IPS-18a (cell line): Measurements from ENCODE around the gene LHX5.
A peak's percentile ranks its signal among the peaks of the same experiment; 100 is the strongest.

Source experiments
- H3K27ac ChIP-seq: one replicate; pipeline ENCODE4 v1.5.1; 2013; ENCODE audit warnings: low read length
- H3K27me3 ChIP-seq: one replicate; pipeline ENCODE4 v1.6.1; 2013; ENCODE audit warnings: mild to moderate bottlenecking, low read length; ENCODE audit not compliant: control insufficient read depth, insufficient read depth
- H3K36me3 ChIP-seq: one replicate; pipeline ENCODE4 v1.6.1; 2013; ENCODE audit warnings: low read depth, low read length; ENCODE audit not compliant: control insufficient read depth
- H3K4me1 ChIP-seq: one replicate; pipeline ENCODE4 v1.6.1; 2013; ENCODE audit warnings: low read depth, low read length; ENCODE audit not compliant: control insufficient read depth
- H3K4me3 ChIP-seq: one replicate; pipeline ENCODE4 v1.5.1; 2013; ENCODE audit warnings: low read length
- H3K9ac ChIP-seq: one replicate; pipeline ENCODE4 v1.6.1; 2013; ENCODE audit warnings: mild to moderate bottlenecking, low read length, moderate library complexity
- H3K9me3 ChIP-seq: one replicate; pipeline ENCODE4 v1.6.1; 2013; ENCODE audit warnings: low read depth, low read length; ENCODE audit not compliant: control insufficient read depth

The LHX5 gene

GRCh38 chr12:113462998-113463745 lies 8.5 kb downstream of the LHX5 start:
- Histone ChIP-seq H3K27me3 (peaks cover 78% of the 10 kb centered on the region), H3K27ac (no peak overlapping the region), H3K4me3 (peak overlapping the region; percentile 49), H3K36me3 (no peaks in the 10 kb centered on the region), H3K9me3 (no peaks in the 10 kb centered on the region), H3K4me1 (peaks cover 24% of the 10 kb centered on the region), H3K9ac (no peak overlapping the region)

GRCh38 chr12:113462117-113462774 lies 9.4 kb downstream of the LHX5 start:
- Histone ChIP-seq H3K9me3 (no peaks in the 10 kb centered on the region), H3K4me3 (no peak overlapping the region), H3K9ac (no peak overlapping the region), H3K27ac (no peak overlapping the region), H3K4me1 (peaks cover 18% of the 10 kb centered on the region), H3K36me3 (no peaks in the 10 kb centered on the region), H3K27me3 (peaks cover 69% of the 10 kb centered on the region)

GRCh38 chr12:113461666-113462065 lies 10.0 kb downstream of the LHX5 start:
- Histone ChIP-seq H3K9me3 (no peaks in the 10 kb centered on the region), H3K27me3 (peaks cover 63% of the 10 kb centered on the region), H3K4me1 (peaks cover 13% of the 10 kb centered on the region), H3K36me3 (no peaks in the 10 kb centered on the region), H3K4me3 (no peak overlapping the region), H3K9ac (no peak overlapping the region), H3K27ac (no peak overlapping the region)

- peaks cover 47% of the 10 kb centered on the region for H3K27me3 ChIP-seq
- H3K4me3 ChIP-seq = no peak overlapping the region
- H3K9ac ChIP-seq = no peak overlapping the region
- no peaks in the 10 kb centered on the region for H3K36me3 ChIP-seq
- H3K9me3 ChIP-seq = no peaks in the 10 kb centered on the region
- H3K4me1 ChIP-seq = peaks cover 13% of the 10 kb centered on the region
- no peak overlapping the region for H3K27ac ChIP-seq
These were observed 11.7 kb downstream of the LHX5 start for GRCh38 chr12:113459981-113460380.

GRCh38 chr12:113457710-113458109 lies 14.0 kb downstream of the LHX5 start:
- peaks cover 24% of the 10 kb centered on the region for H3K27me3 ChIP-seq
- H3K9me3 ChIP-seq = no peaks in the 10 kb centered on the region
- no peak overlapping the region for H3K9ac ChIP-seq
- no peaks in the 10 kb centered on the region for H3K36me3 ChIP-seq
- H3K4me3 ChIP-seq = no peak overlapping the region
- H3K4me1 ChIP-seq = peaks cover 4% of the 10 kb centered on the region
- H3K27ac ChIP-seq = no peak overlapping the region

- Histone ChIP-seq H3K9ac (no peak overlapping the region), H3K27me3 (peaks cover 19% of the 10 kb centered on the region), H3K9me3 (no peaks in the 10 kb centered on the region), H3K4me1 (peaks cover 4% of the 10 kb centered on the region), H3K36me3 (no peaks in the 10 kb centered on the region), H3K4me3 (no peak overlapping the region), H3K27ac (no peak overlapping the region)
These were observed 14.5 kb downstream of the LHX5 start for GRCh38 chr12:113457185-113457584.

- Histone ChIP-seq H3K4me1 (peaks cover 4% of the 10 kb centered on the region), H3K36me3 (no peaks in the 10 kb centered on the region), H3K9ac (no peak overlapping the region), H3K4me3 (no peak overlapping the region), H3K27me3 (peaks cover 14% of the 10 kb centered on the region), H3K27ac (no peak overlapping the region), H3K9me3 (no peaks in the 10 kb centered on the region)
These were observed 14.9 kb downstream of the LHX5 start for GRCh38 chr12:113456761-113457160.

- Histone ChIP-seq H3K27me3 (peaks cover 9% of the 10 kb centered on the region), H3K4me1 (peaks cover 4% of the 10 kb centered on the region), H3K9ac (no peak overlapping the region), H3K27ac (no peak overlapping the region), H3K36me3 (no peaks in the 10 kb centered on the region), H3K9me3 (no peaks in the 10 kb centered on the region), H3K4me3 (no peak overlapping the region)
These were observed 15.5 kb downstream of the LHX5 start for GRCh38 chr12:113456199-113456598.

GRCh38 chr12:113453330-113453729 lies 18.3 kb downstream of the LHX5 start:
- no peak overlapping the region for H3K27ac ChIP-seq
- H3K27me3 ChIP-seq = no peaks in the 10 kb centered on the region
- no peaks in the 10 kb centered on the region for H3K36me3 ChIP-seq
- H3K4me1 ChIP-seq = peaks cover 4% of the 10 kb centered on the region
- H3K9ac ChIP-seq = no peak overlapping the region
- no peaks in the 10 kb centered on the region for H3K9me3 ChIP-seq
- no peak overlapping the region for H3K4me3 ChIP-seq

- H3K36me3 ChIP-seq = no peaks in the 10 kb centered on the region
These were observed 19.2 kb downstream of the LHX5 start for GRCh38 chr12:113452458-113452857.

GRCh38 chr12:113449839-113450238 lies 21.8 kb downstream of the LHX5 start:
- no peak overlapping the region for H3K27ac ChIP-seq
- H3K9ac ChIP-seq = no peak overlapping the region
- no peak overlapping the region for H3K4me3 ChIP-seq
- no peaks in the 10 kb centered on the region for H3K4me1 ChIP-seq
- no peaks in the 10 kb centered on the region for H3K36me3 ChIP-seq
- H3K9me3 ChIP-seq = no peaks in the 10 kb centered on the region
- H3K27me3 ChIP-seq = no peaks in the 10 kb centered on the region

More at GRCh38 chr12:113452458-113452857, 19.2 kb downstream of the LHX5 start:
- H3K27me3 ChIP-seq = no peaks in the 10 kb centered on the region
- H3K9ac ChIP-seq = no peak overlapping the region
- H3K4me3 ChIP-seq = no peak overlapping the region
- no peaks in the 10 kb centered on the region for H3K9me3 ChIP-seq
- no peak overlapping the region for H3K27ac ChIP-seq
- peaks cover 4% of the 10 kb centered on the region for H3K4me1 ChIP-seq

- no peak overlapping the region for H3K27ac ChIP-seq
- no peaks in the 10 kb centered on the region for H3K27me3 ChIP-seq
- H3K36me3 ChIP-seq = no peaks in the 10 kb centered on the region
- no peaks in the 10 kb centered on the region for H3K9me3 ChIP-seq
- H3K4me1 ChIP-seq = no peaks in the 10 kb centered on the region
- no peak overlapping the region for H3K9ac ChIP-seq
- H3K4me3 ChIP-seq = no peak overlapping the region
These were observed 22.4 kb downstream of the LHX5 start for GRCh38 chr12:113449299-113449698.
